Measurements from ENCODE around the gene JMJD7.

- TF ChIP-seq CTCF (IDR thresholded peaks at IDR 0.05), result no peak
- TF ChIP-seq POLR2A (IDR thresholded peaks at IDR 0.05), result no peak
These were observed 48.8 kb downstream of the JMJD7 start for GRCh38 chr15:41876689-41877088.
